Measurements from ENCODE around the gene CCDC167.

- TF ChIP-seq CTCF (IDR thresholded peaks at IDR 0.05) (no peak), POLR2A (IDR thresholded peaks at IDR 0.05) (no peak)
Measured at GRCh38 chr6:37504024-37504423, 4.3 kb upstream of the CCDC167 start.

Data from esophagus squamous epithelium (tissue), 4 donors.